ENCODE results near the gene CES2. TPM values are rescaled to one million over a fixed set of nuclear protein-coding genes. Genes with fewer than 3 reads are reported as not detected.
A peak's percentile ranks its signal among the peaks of the same experiment; 100 is the strongest.

Gene CES2
- total RNA-seq, 1 donor from 2014 or later: 26.7 TPM

DNA sequence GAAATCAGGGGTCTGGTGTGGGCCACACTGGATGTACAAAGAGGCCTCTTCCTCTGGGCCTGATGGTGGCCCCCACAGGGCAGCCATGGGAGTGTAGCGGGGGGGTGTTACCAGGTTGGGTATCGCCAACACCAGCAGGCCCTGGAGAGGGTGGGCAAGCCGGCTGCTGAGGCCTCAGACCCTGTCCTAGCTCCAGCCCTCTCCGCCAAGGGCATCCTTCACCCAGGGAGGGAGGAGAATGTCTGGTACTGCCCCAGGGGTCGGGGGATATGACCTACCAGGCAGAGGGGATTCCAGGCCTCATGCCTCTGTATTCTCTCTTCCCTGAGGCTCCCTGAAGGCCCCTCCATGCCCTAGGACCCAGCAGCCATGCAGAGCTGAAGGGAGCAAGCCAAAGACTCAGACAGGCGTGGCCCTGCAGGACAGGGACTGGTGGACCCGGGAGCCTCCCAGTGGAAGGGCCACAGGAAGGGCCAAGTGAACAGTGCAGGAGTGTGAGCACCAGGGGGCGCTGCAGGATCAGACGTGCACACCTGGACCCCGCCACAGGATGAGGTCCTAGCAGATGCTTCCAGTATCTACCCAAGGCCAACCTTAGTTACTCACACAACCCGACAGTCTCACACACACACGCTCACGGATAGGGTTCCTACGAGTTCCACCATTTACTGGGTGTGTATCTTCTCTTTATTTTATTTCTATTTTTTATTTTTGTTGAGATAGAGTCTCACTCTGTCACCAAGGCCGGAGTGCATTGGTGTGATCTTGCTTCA lies 42.2 kb downstream of the CES2 start:
- Mint-ChIP-seq H3K4me1 (ENCODE audit: unreplicated experiment) (peaks cover 8% of the 10 kb centered on the region), H3K36me3 (ENCODE audit: low read depth, unreplicated experiment) (no peaks in the 10 kb centered on the region), H3K9me3 (ENCODE audit: unreplicated experiment) (no peaks in the 10 kb centered on the region), H3K4me3 (ENCODE audit: unreplicated experiment) (no peak overlapping the region), H3K27ac (ENCODE audit: unreplicated experiment) (no peak overlapping the region), H3K27me3 (ENCODE audit: unreplicated experiment) (no peaks in the 10 kb centered on the region)
- TF ChIP-seq, protein P1, sequence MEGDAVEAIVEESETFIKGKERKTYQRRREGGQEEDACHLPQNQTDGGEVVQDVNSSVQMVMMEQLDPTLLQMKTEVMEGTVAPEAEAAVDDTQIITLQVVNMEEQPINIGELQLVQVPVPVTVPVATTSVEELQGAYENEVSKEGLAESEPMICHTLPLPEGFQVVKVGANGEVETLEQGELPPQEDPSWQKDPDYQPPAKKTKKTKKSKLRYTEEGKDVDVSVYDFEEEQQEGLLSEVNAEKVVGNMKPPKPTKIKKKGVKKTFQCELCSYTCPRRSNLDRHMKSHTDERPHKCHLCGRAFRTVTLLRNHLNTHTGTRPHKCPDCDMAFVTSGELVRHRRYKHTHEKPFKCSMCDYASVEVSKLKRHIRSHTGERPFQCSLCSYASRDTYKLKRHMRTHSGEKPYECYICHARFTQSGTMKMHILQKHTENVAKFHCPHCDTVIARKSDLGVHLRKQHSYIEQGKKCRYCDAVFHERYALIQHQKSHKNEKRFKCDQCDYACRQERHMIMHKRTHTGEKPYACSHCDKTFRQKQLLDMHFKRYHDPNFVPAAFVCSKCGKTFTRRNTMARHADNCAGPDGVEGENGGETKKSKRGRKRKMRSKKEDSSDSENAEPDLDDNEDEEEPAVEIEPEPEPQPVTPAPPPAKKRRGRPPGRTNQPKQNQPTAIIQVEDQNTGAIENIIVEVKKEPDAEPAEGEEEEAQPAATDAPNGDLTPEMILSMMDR (IDR thresholded peaks at IDR 0.05; ENCODE audit: unreplicated experiment): peak; percentile 90
- DNase-seq (ENCODE audit: low spot score): peak; percentile 91

DNA sequence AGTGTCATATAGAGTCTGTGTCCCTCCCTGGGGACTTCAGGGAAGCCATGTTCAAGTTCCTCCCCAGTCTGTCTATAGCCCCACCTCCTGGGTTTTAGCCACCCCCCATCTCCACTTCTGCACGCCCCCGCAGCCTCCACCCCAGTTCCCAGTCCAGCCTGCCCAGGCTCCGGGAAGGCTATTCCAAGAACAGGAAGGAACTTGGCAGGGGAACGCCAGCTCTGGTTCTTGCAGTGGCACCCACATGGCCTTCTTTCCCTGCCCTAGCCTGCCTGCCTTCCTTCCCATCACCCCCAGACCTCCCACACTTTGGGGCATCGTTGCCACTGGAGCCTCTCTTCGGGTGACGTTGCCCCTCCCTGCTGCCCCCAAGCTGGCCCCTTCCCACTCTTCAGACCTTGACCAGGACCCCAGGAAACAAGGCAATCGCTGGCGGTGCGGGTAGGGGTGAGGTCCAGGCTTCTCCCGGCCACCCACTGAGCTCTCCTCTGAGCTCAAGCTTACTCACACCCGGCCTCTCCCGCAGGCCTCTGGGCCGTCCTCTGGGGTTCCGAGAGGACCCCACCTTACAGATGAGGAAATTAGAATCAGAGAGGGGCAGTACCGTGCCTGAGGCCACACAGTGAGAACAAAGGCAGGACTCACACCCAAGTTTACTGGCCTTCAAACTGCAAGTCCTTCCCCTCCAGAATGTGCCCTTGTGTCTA lies 43.8 kb downstream of the CES2 start:
- H3K4me3 Mint-ChIP-seq (ENCODE audit: unreplicated experiment): no peak overlapping the region
- no peaks in the 10 kb centered on the region for H3K4me1 Mint-ChIP-seq (ENCODE audit: unreplicated experiment)
- H3K27me3 Mint-ChIP-seq (ENCODE audit: unreplicated experiment): no peaks in the 10 kb centered on the region
- H3K27ac Mint-ChIP-seq (ENCODE audit: unreplicated experiment): no peak overlapping the region
- no peaks in the 10 kb centered on the region for H3K9me3 Mint-ChIP-seq (ENCODE audit: unreplicated experiment)
- TF ChIP-seq, protein P1 (IDR thresholded peaks at IDR 0.05; ENCODE audit: unreplicated experiment): no peak
- no peak for DNase-seq (ENCODE audit: low spot score)
- no peaks in the 10 kb centered on the region for H3K36me3 Mint-ChIP-seq (ENCODE audit: low read depth, unreplicated experiment)

- H3K9me3 Mint-ChIP-seq (ENCODE audit: unreplicated experiment): no peaks in the 10 kb centered on the region
Observed at GRCh38 chr16:66983033-66983432, 47.7 kb downstream of the CES2 start.

DNA sequence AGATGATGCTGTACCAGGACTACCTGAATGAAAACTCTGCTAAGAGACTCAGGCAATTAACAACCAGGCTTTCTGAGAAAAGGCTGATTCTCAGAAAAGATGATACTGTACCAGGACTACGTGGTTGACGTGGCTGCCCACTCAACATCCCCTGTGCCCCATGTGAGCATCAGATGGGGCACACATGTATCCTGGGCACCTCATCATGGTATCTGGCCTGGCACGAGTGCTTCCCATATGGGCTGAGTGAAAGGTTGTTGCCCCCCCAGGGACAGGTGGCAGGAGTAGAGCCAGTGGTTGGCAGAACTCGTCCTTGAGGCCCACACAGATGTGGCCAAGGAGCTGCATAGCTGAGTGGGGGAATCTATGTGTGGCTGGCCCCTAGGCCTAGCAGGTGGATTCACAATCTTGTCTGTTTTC lies 49.6 kb downstream of the CES2 start:
- DNase-seq (ENCODE audit: low spot score): no peak
- H3K27me3 Mint-ChIP-seq (ENCODE audit: unreplicated experiment): peaks cover 5% of the 10 kb centered on the region
- no peaks in the 10 kb centered on the region for H3K9me3 Mint-ChIP-seq (ENCODE audit: unreplicated experiment)
- no peak overlapping the region for H3K27ac Mint-ChIP-seq (ENCODE audit: unreplicated experiment)
- H3K4me3 Mint-ChIP-seq (ENCODE audit: unreplicated experiment): no peak overlapping the region
- peaks cover 3% of the 10 kb centered on the region for H3K36me3 Mint-ChIP-seq (ENCODE audit: low read depth, unreplicated experiment)
- TF ChIP-seq, protein P1 (IDR thresholded peaks at IDR 0.05; ENCODE audit: unreplicated experiment): no peak
- H3K4me1 Mint-ChIP-seq (ENCODE audit: unreplicated experiment): no peaks in the 10 kb centered on the region

More at GRCh38 chr16:66983033-66983432, 47.7 kb downstream of the CES2 start:
- H3K4me1 Mint-ChIP-seq (ENCODE audit: unreplicated experiment): no peaks in the 10 kb centered on the region
- TF ChIP-seq, protein P1 (IDR thresholded peaks at IDR 0.05; ENCODE audit: unreplicated experiment): no peak
- no peaks in the 10 kb centered on the region for H3K36me3 Mint-ChIP-seq (ENCODE audit: low read depth, unreplicated experiment)
- peaks cover 4% of the 10 kb centered on the region for H3K27me3 Mint-ChIP-seq (ENCODE audit: unreplicated experiment)
- H3K4me3 Mint-ChIP-seq (ENCODE audit: unreplicated experiment): no peak overlapping the region
- DNase-seq (ENCODE audit: low spot score): no peak
- no peak overlapping the region for H3K27ac Mint-ChIP-seq (ENCODE audit: unreplicated experiment)

GRCh38 chr16:66986559-66986958 lies 51.2 kb downstream of the CES2 start:
- Mint-ChIP-seq H3K9me3 (ENCODE audit: unreplicated experiment) (no peaks in the 10 kb centered on the region), H3K4me3 (ENCODE audit: unreplicated experiment) (no peak overlapping the region), H3K27ac (ENCODE audit: unreplicated experiment) (no peak overlapping the region), H3K4me1 (ENCODE audit: unreplicated experiment) (no peaks in the 10 kb centered on the region), H3K27me3 (ENCODE audit: unreplicated experiment) (peaks cover 5% of the 10 kb centered on the region), H3K36me3 (ENCODE audit: low read depth, unreplicated experiment) (peaks cover 3% of the 10 kb centered on the region)
- TF ChIP-seq, protein P1 (IDR thresholded peaks at IDR 0.05; ENCODE audit: unreplicated experiment): no peak
- no peak for DNase-seq (ENCODE audit: low spot score)

All from endothelial cell (in vitro differentiated cells).